ENCODE results near the gene MUC13. TPM values are rescaled to one million over a fixed set of nuclear protein-coding genes. Genes with fewer than 3 reads are reported as not detected.
A peak's percentile ranks its signal among the peaks of the same experiment; 100 is the strongest.

Gene MUC13
- total RNA-seq, 2 donors from 2014 or later, result 0.66 to 1.6 TPM

GRCh38 chr3:124965413-124965812 is 30.9 kb upstream of the MUC13 start:
- DNase-seq (no peak), ATAC-seq (no peak)
- Histone ChIP-seq H3K27me3 (no peaks in the 10 kb centered on the region), H3K4me3 (no peak overlapping the region), H3K27ac (no peak overlapping the region), H3K4me1 (no peaks in the 10 kb centered on the region), H3K9me3 (no peaks in the 10 kb centered on the region), H3K36me3 (replicated peaks in 1 of 2; ENCODE audit: insufficient read depth in 1 of 2, low read depth in 2 of 2) (no peaks in the 10 kb centered on the region)
- WGBS, 2 donors, result 61 to 78% methylated on average over 1 of the region's 1 CpG
- intact Hi-C loops (cut with DNase I), result no loop called here
- no peak for TF ChIP-seq POLR2A (IDR thresholded peaks at IDR 0.05)
- no peak for TF ChIP-seq CTCF (IDR thresholded peaks at IDR 0.05)

- no peak for TF ChIP-seq CTCF (IDR thresholded peaks at IDR 0.05)
- TF ChIP-seq POLR2A (IDR thresholded peaks at IDR 0.05), result no peak
- no peak overlapping the region for H3K4me3 ChIP-seq
- H3K36me3 ChIP-seq (replicated peaks in 1 of 2; ENCODE audit: insufficient read depth in 1 of 2, low read depth in 2 of 2), result no peaks in the 10 kb centered on the region
- DNase-seq (no peak), ATAC-seq (no peak)
- WGBS, 2 donors, result 86 to 88% methylated on average over 4 of the region's 4 CpGs
- no peaks in the 10 kb centered on the region for H3K27me3 ChIP-seq
- no peaks in the 10 kb centered on the region for H3K9me3 ChIP-seq
- H3K4me1 ChIP-seq, result no peaks in the 10 kb centered on the region
- intact Hi-C loops (cut with DNase I), result no loop called here
- H3K27ac ChIP-seq, result no peak overlapping the region
Observed at GRCh38 chr3:124964387-124964786, 29.8 kb upstream of the MUC13 start.

- H3K36me3 ChIP-seq (replicated peaks in 1 of 2; ENCODE audit: insufficient read depth in 1 of 2, low read depth in 2 of 2), result no peaks in the 10 kb centered on the region
- no peak overlapping the region for H3K27ac ChIP-seq
- H3K27me3 ChIP-seq, result no peaks in the 10 kb centered on the region
- H3K9me3 ChIP-seq, result no peaks in the 10 kb centered on the region
- peak in 1 of 4 donors; percentile 16 for DNase-seq
- intact Hi-C loops (cut with DNase I), result no loop called here
- H3K4me1 ChIP-seq, result no peaks in the 10 kb centered on the region
- 22 to 37% methylated on average over 3 of the region's 3 CpGs for whole genome bisulfite sequencing, 2 donors
- H3K4me3 ChIP-seq, result no peak overlapping the region
- no peak for ATAC-seq
- TF ChIP-seq CTCF (IDR thresholded peaks at IDR 0.05), result no peak
- no peak for TF ChIP-seq POLR2A (IDR thresholded peaks at IDR 0.05)
Observed at GRCh38 chr3:124963755-124964154, 29.2 kb upstream of the MUC13 start.

GRCh38 chr3:124962403-124962940 is 27.9 kb upstream of the MUC13 start:
- no peaks in the 10 kb centered on the region for H3K36me3 ChIP-seq (replicated peaks in 1 of 2; ENCODE audit: insufficient read depth in 1 of 2, low read depth in 2 of 2)
- intact Hi-C loops (cut with DNase I), result no loop called here
- DNase-seq (no peak), ATAC-seq (no peak)
- H3K27ac ChIP-seq, result no peak overlapping the region
- WGBS, 2 donors, result 87 to 96% methylated on average over 2 of the region's 2 CpGs
- TF ChIP-seq POLR2A (IDR thresholded peaks at IDR 0.05) (no peak), CTCF (IDR thresholded peaks at IDR 0.05) (no peak)
- no peaks in the 10 kb centered on the region for H3K9me3 ChIP-seq
- no peaks in the 10 kb centered on the region for H3K4me1 ChIP-seq
- H3K27me3 ChIP-seq, result no peaks in the 10 kb centered on the region
- H3K4me3 ChIP-seq, result no peak overlapping the region

- H3K27me3 ChIP-seq, result no peaks in the 10 kb centered on the region
- H3K36me3 ChIP-seq (replicated peaks in 1 of 2; ENCODE audit: insufficient read depth in 1 of 2, low read depth in 2 of 2), result no peaks in the 10 kb centered on the region
- H3K4me1 ChIP-seq, result no peaks in the 10 kb centered on the region
- ATAC-seq, result no peak
- H3K4me3 ChIP-seq, result no peak overlapping the region
- intact Hi-C loops (cut with DNase I), result no loop called here
- no peaks in the 10 kb centered on the region for H3K9me3 ChIP-seq
- no peak for DNase-seq
- no peak overlapping the region for H3K27ac ChIP-seq
- 85 to 89% methylated on average over 5 of the region's 5 CpGs for WGBS, 2 donors
- TF ChIP-seq CTCF (IDR thresholded peaks at IDR 0.05) (no peak), POLR2A (IDR thresholded peaks at IDR 0.05) (no peak)
Observed at GRCh38 chr3:124960698-124961097, 26.1 kb upstream of the MUC13 start.

All from body of pancreas (tissue), 4 donors.